Trophoblast cell (in vitro differentiated cells and primary cell): ENCODE data around the gene POLN.

Experiments used
- DNase-seq, 2 donors: peaks; one replicate each; pipeline ENCODE4 v3.0.0-alpha.2; 2016
- H2AFZ ChIP-seq: 2 replicates; pipeline ENCODE4 v1.6.1; 2013; ENCODE audit warnings: low read length, moderate library complexity, mild to moderate bottlenecking; ENCODE audit not compliant: insufficient read depth, poor library complexity
- H2AK5ac ChIP-seq: 2 replicates; pipeline ENCODE4 v1.6.1; 2013; ENCODE audit warnings: mild to moderate bottlenecking, low read length
- H2BK120ac ChIP-seq: 2 replicates; pipeline ENCODE4 v1.6.1; 2013; ENCODE audit warnings: low read length, mild to moderate bottlenecking, moderate library complexity; ENCODE audit not compliant: insufficient read depth, poor library complexity
- H2BK12ac ChIP-seq: 2 replicates; pipeline ENCODE4 v1.6.1; 2013; ENCODE audit warnings: mild to moderate bottlenecking, low read length, moderate library complexity
- H2BK5ac ChIP-seq: 2 replicates; pipeline ENCODE4 v1.6.1; 2013; ENCODE audit warnings: low read length, low read depth, moderate library complexity, mild to moderate bottlenecking; ENCODE audit not compliant: poor library complexity
- H3K14ac ChIP-seq: 2 replicates; pipeline ENCODE4 v1.6.1; 2013; ENCODE audit warnings: mild to moderate bottlenecking, low read length
- H3K18ac ChIP-seq: 2 replicates; pipeline ENCODE4 v1.6.1; 2013; ENCODE audit warnings: mild to moderate bottlenecking, low read length
- H3K23ac ChIP-seq: 2 replicates; pipeline ENCODE4 v1.6.1; 2013; ENCODE audit warnings: low read length
- H3K27ac ChIP-seq: 2 replicates; pipeline ENCODE4 v1.5.1; 2013; ENCODE audit warnings: low read depth, mild to moderate bottlenecking, inconsistent platforms, low read length, moderate library complexity
- H3K27me3 ChIP-seq: 2 replicates; pipeline ENCODE4 v1.6.1; 2013; ENCODE audit warnings: inconsistent platforms, mild to moderate bottlenecking, low read length, moderate library complexity; ENCODE audit not compliant: insufficient read depth
- H3K36me3 ChIP-seq, 2 experiments: 1 replicate in 1 of 2; 2 replicates in 1 of 2; pipeline ENCODE4 v1.6.1; 2013; ENCODE audit warnings: low read length in 2 of 2, mild to moderate bottlenecking in 2 of 2, moderate library complexity in 1 of 2; ENCODE audit not compliant: insufficient read depth in 2 of 2, control insufficient read depth in 1 of 2
- H3K4ac ChIP-seq: 2 replicates; pipeline ENCODE4 v1.6.1; 2013; ENCODE audit warnings: low read depth, mild to moderate bottlenecking, low read length, moderate library complexity
- H3K4me1 ChIP-seq, 2 experiments: 1 replicate in 1 of 2; 2 replicates in 1 of 2; pipeline ENCODE4 v1.6.1; 2013; ENCODE audit warnings: low read length in 2 of 2, mild to moderate bottlenecking in 2 of 2, moderate library complexity in 1 of 2; ENCODE audit not compliant: insufficient read depth in 2 of 2, control insufficient read depth in 1 of 2
- H3K4me2 ChIP-seq: 2 replicates; pipeline ENCODE4 v1.6.1; 2013; ENCODE audit warnings: inconsistent platforms, mild to moderate bottlenecking, low read length, moderate library complexity
- H3K4me3 ChIP-seq: 2 replicates; pipeline ENCODE4 v1.5.1; 2013; ENCODE audit warnings: mild to moderate bottlenecking, low read depth, low read length, inconsistent platforms
- H3K79me1 ChIP-seq: one replicate; pipeline ENCODE4 v1.6.1; 2013; ENCODE audit warnings: low read length
- H3K79me2 ChIP-seq: 2 replicates; pipeline ENCODE4 v1.6.1; 2013; ENCODE audit warnings: low read length, mild to moderate bottlenecking; ENCODE audit not compliant: control insufficient read depth, insufficient read depth, poor library complexity
- H3K9ac ChIP-seq: 2 replicates; pipeline ENCODE4 v1.6.1; 2013; ENCODE audit warnings: mild to moderate bottlenecking, low read length
- H3K9me3 ChIP-seq: 2 replicates; pipeline ENCODE4 v1.6.1; 2013; ENCODE audit warnings: low read depth, mild to moderate bottlenecking, control low read depth, inconsistent platforms, low read length; ENCODE audit not compliant: insufficient read depth
- H4K12ac ChIP-seq: 2 replicates; pipeline ENCODE4 v1.6.1; 2013; ENCODE audit warnings: low read depth, mild to moderate bottlenecking, low read length, moderate library complexity
- H4K8ac ChIP-seq: 2 replicates; pipeline ENCODE4 v1.6.1; 2013; ENCODE audit warnings: low read depth, mild to moderate bottlenecking, low read length, moderate library complexity
- H4K91ac ChIP-seq: one replicate; pipeline ENCODE4 v1.6.1; 2013; ENCODE audit warnings: low read depth, mild to moderate bottlenecking, low read length, moderate library complexity
- WGBS: extraction: QIAGEN DNeasy Blood & Tissue Kit; methylation state at CpG from one replicate; pipeline ENCODE4 v1.1.7; 2013; ENCODE audit warnings: missing lambda C conversion rate; ENCODE audit not compliant: insufficient read length, insufficient coverage; ENCODE audit errors: extremely low coverage; 5-methylcytosine and 5-hydroxymethylcytosine counted together

POLN gene

GRCh38 chr4:2085496-2085901 is 156.4 kb downstream of the POLN start:
- Histone ChIP-seq H3K4ac (no peak overlapping the region), H2BK120ac (no peak overlapping the region), H3K9ac (no peak overlapping the region), H2AFZ (no peak overlapping the region), H3K4me2 (no peak overlapping the region), H3K27ac (no peak overlapping the region), H3K27me3 (no peaks in the 10 kb centered on the region), H3K4me3 (no peak overlapping the region), H3K36me3 (no peaks in the 10 kb centered on the region), H3K23ac (no peak overlapping the region), H4K91ac (no peak overlapping the region), H3K79me1 (no peaks in the 10 kb centered on the region), H2AK5ac (no peak overlapping the region), H4K12ac (no peak overlapping the region), H2BK5ac (no peak overlapping the region), H4K8ac (no peak overlapping the region), H3K18ac (no peak overlapping the region), H3K9me3 (no peaks in the 10 kb centered on the region), H2BK12ac (no peak overlapping the region), H3K79me2 (no peaks in the 10 kb centered on the region), H3K14ac (no peak overlapping the region), H3K4me1 (no peaks in the 10 kb centered on the region)
- no peak for DNase-seq
- WGBS: no CpG with 5 or more reads among the region's 8 CpGs

- Histone ChIP-seq H3K27ac (no peak overlapping the region), H3K79me2 (no peaks in the 10 kb centered on the region), H3K23ac (no peak overlapping the region), H4K12ac (no peak overlapping the region), H3K9ac (no peak overlapping the region), H2AK5ac (no peak overlapping the region), H3K4ac (no peak overlapping the region), H3K27me3 (no peaks in the 10 kb centered on the region), H3K14ac (no peak overlapping the region), H4K91ac (no peak overlapping the region), H2BK12ac (no peak overlapping the region), H3K9me3 (no peaks in the 10 kb centered on the region), H2BK120ac (no peak overlapping the region), H2BK5ac (no peak overlapping the region), H3K18ac (no peak overlapping the region), H3K4me1 (no peaks in the 10 kb centered on the region), H3K79me1 (no peaks in the 10 kb centered on the region), H4K8ac (no peak overlapping the region), H2AFZ (no peak overlapping the region), H3K36me3 (no peaks in the 10 kb centered on the region), H3K4me2 (no peak overlapping the region), H3K4me3 (no peak overlapping the region)
- WGBS: no CpG with 5 or more reads among the region's 13 CpGs
- no peak for DNase-seq
Measured at GRCh38 chr4:2084316-2084715, 157.6 kb downstream of the POLN start.

GRCh38 chr4:2083826-2084160 is 158.1 kb downstream of the POLN start:
- WGBS: no CpG with 5 or more reads among the region's 6 CpGs
- no peak overlapping the region for H2BK12ac ChIP-seq
- no peaks in the 10 kb centered on the region for H3K79me2 ChIP-seq
- no peak overlapping the region for H4K91ac ChIP-seq
- H3K9ac ChIP-seq: no peak overlapping the region
- no peak overlapping the region for H2BK120ac ChIP-seq
- H3K4me2 ChIP-seq: no peak overlapping the region
- no peak overlapping the region for H3K4me3 ChIP-seq
- no peak overlapping the region for H3K27ac ChIP-seq
- no peak for DNase-seq
- no peak overlapping the region for H3K4ac ChIP-seq
- H3K14ac ChIP-seq: no peak overlapping the region
- no peak overlapping the region for H3K23ac ChIP-seq
- no peaks in the 10 kb centered on the region for H3K36me3 ChIP-seq
- H3K27me3 ChIP-seq: no peaks in the 10 kb centered on the region
- H2BK5ac ChIP-seq: no peak overlapping the region
- H3K18ac ChIP-seq: no peak overlapping the region
- no peak overlapping the region for H4K8ac ChIP-seq
- H4K12ac ChIP-seq: no peak overlapping the region
- no peaks in the 10 kb centered on the region for H3K4me1 ChIP-seq
- H2AK5ac ChIP-seq: no peak overlapping the region
- H2AFZ ChIP-seq: no peak overlapping the region
- no peaks in the 10 kb centered on the region for H3K9me3 ChIP-seq
- no peaks in the 10 kb centered on the region for H3K79me1 ChIP-seq

GRCh38 chr4:2083116-2083825 is 158.7 kb downstream of the POLN start:
- no peaks in the 10 kb centered on the region for H3K36me3 ChIP-seq
- no peaks in the 10 kb centered on the region for H3K4me1 ChIP-seq
- H3K18ac ChIP-seq: no peak overlapping the region
- no peak overlapping the region for H3K4ac ChIP-seq
- H3K4me3 ChIP-seq: no peak overlapping the region
- no peak overlapping the region for H2BK120ac ChIP-seq
- no peak overlapping the region for H2BK12ac ChIP-seq
- H2AFZ ChIP-seq: no peak overlapping the region
- DNase-seq: no peak
- H3K23ac ChIP-seq: no peak overlapping the region
- H3K14ac ChIP-seq: no peak overlapping the region
- H3K9ac ChIP-seq: no peak overlapping the region
- no peak overlapping the region for H3K4me2 ChIP-seq
- H4K91ac ChIP-seq: no peak overlapping the region
- H3K27ac ChIP-seq: no peak overlapping the region
- no CpG with 5 or more reads among the region's 15 CpGs for WGBS
- no peaks in the 10 kb centered on the region for H3K9me3 ChIP-seq
- no peak overlapping the region for H4K8ac ChIP-seq
- H3K27me3 ChIP-seq: no peaks in the 10 kb centered on the region
- no peak overlapping the region for H4K12ac ChIP-seq
- H3K79me1 ChIP-seq: no peaks in the 10 kb centered on the region
- no peak overlapping the region for H2AK5ac ChIP-seq
- no peak overlapping the region for H2BK5ac ChIP-seq
- no peaks in the 10 kb centered on the region for H3K79me2 ChIP-seq
